Activated CD8-positive, alpha-beta memory T cell treated with anti-CD3 and anti-CD28 coated beads, Interleukin-2, amount 10 ng/mL, durations not matched to agents 7 days and 5 days (primary cell): ENCODE data around the gene DIS3L2. TPM values are rescaled to one million over a fixed set of nuclear protein-coding genes. Genes with fewer than 3 reads are reported as not detected.

ENCODE experiments used
- ATAC-seq: fragments of 150-1000 bp; cut with Tn5 transposase; one replicate; pipeline ENCODE4 v1.10.0; 2021; ENCODE audit warnings: moderate library complexity
- CTCF ChIA-PET: fragments of 350-600 bp; sonication (Branson Sonifier 250); formaldehyde crosslinking; loops from one replicate; lab custom pipeline; 2021; ENCODE audit warnings: antibody characterized with exemption; lab: Charles Lee
- DNase-seq: peaks from one replicate; pipeline ENCODE4 v3.0.0-alpha.2; 2020
- H3K27ac Mint-ChIP-seq: one replicate; pipeline ENCODE4 v1.8.0; 2021; ENCODE audit warnings: mild to moderate bottlenecking, mixed read lengths
- H3K27me3 Mint-ChIP-seq: one replicate; pipeline ENCODE4 v1.8.0; 2021; ENCODE audit warnings: mixed read lengths
- H3K36me3 Mint-ChIP-seq: one replicate; pipeline ENCODE4 v1.8.0; 2021; ENCODE audit warnings: mild to moderate bottlenecking, mixed read lengths
- H3K4me1 Mint-ChIP-seq: one replicate; pipeline ENCODE4 v1.8.0; 2021; ENCODE audit warnings: mixed read lengths
- H3K4me3 Mint-ChIP-seq: one replicate; pipeline ENCODE4 v1.8.0; 2021; ENCODE audit warnings: mild to moderate bottlenecking, moderate library complexity, mixed read lengths
- H3K9me3 Mint-ChIP-seq: one replicate; pipeline ENCODE4 v1.8.0; 2022; ENCODE audit warnings: low read depth, mixed read lengths
- total RNA-seq, 2 experiments: library from RNA; stranded (reverse); gene quantifications; one replicate each; pipeline ENCODE4 v1.2.3, GENCODE V29; 2021

The DIS3L2 gene
- total RNA-seq, 2 experiments from 2014 or later: 25.4 to 39.4 TPM

- DNase-seq (no peak), ATAC-seq (no peak)
- H3K36me3 Mint-ChIP-seq: peaks cover 1% of the 10 kb centered on the region
- H3K4me3 Mint-ChIP-seq: no peak overlapping the region
- CTCF ChIA-PET: no interaction called here
- no peaks in the 10 kb centered on the region for H3K27me3 Mint-ChIP-seq
- peaks cover 5% of the 10 kb centered on the region for H3K4me1 Mint-ChIP-seq
- H3K9me3 Mint-ChIP-seq: no peaks in the 10 kb centered on the region
- no peak overlapping the region for H3K27ac Mint-ChIP-seq
Measured at GRCh38 chr2:232073699-232074098, 112.2 kb downstream of the DIS3L2 start.

- ATAC-seq: no peak
- H3K4me3 Mint-ChIP-seq: no peak overlapping the region
- CTCF ChIA-PET: interaction anchor here (0.7 to 1.2 kb wide), 3 partner anchors 9 to 999 kb away, joined by 3 to 4 read pairs (median 3); no protein-coding TSS in a partner anchor
- H3K9me3 Mint-ChIP-seq: no peaks in the 10 kb centered on the region
- H3K36me3 Mint-ChIP-seq: peaks cover 6% of the 10 kb centered on the region
- no peaks in the 10 kb centered on the region for H3K27me3 Mint-ChIP-seq
- DNase-seq: no peak
- no peak overlapping the region for H3K27ac Mint-ChIP-seq
- H3K4me1 Mint-ChIP-seq: peaks cover 5% of the 10 kb centered on the region
Measured at GRCh38 chr2:232075080-232075479, 113.6 kb downstream of the DIS3L2 start.

DNA sequence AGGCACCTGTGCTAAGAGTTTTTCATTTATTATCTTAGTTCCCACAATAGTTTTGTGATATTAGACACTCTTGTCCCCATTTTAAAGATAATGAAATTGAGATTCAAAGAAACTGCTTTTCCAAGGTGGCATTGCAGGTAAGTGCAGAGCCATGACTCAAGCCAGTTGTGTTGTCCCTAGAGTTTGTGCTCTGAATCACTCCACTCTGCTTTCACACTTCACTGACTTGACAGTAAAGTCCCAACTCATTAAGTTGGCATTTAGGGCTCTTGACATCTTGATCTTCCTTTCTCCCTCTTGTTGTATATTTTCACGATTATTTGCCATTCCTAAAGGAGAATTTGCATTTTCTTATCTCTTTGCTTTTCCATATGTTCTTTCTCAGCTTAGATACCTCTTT lies 114.3 kb downstream of the DIS3L2 start:
- DNase-seq: no peak
- Mint-ChIP-seq H3K9me3 (no peaks in the 10 kb centered on the region), H3K4me1 (peaks cover 5% of the 10 kb centered on the region), H3K36me3 (peaks cover 7% of the 10 kb centered on the region), H3K27me3 (no peaks in the 10 kb centered on the region), H3K27ac (no peak overlapping the region), H3K4me3 (no peak overlapping the region)
- CTCF ChIA-PET: no interaction called here
- ATAC-seq: no peak

DNA sequence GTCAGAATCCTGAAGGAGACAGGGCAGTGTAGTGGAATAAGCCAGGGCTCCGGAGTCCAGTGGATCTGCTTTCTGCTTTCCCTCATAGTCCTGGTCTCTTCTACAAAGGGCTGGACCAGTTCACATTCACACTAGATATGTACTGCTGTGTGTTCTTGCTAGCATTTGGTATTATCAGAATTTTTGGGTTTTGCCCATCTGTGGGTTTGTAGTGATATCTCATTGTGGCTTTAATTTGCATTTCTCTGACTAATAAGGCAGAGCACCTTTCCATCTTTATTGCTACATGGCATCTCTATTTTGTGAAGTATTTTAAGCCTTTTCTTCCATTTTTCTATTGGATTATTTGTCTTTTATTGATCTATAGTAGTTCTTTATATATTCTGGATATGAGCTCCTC lies 114.8 kb downstream of the DIS3L2 start:
- peaks cover 3% of the 10 kb centered on the region for H3K9me3 Mint-ChIP-seq
- DNase-seq (no peak), ATAC-seq (no peak)
- peaks cover 7% of the 10 kb centered on the region for H3K36me3 Mint-ChIP-seq
- H3K27me3 Mint-ChIP-seq: no peaks in the 10 kb centered on the region
- no peak overlapping the region for H3K4me3 Mint-ChIP-seq
- CTCF ChIA-PET: no interaction called here
- H3K27ac Mint-ChIP-seq: no peak overlapping the region
- H3K4me1 Mint-ChIP-seq: peaks cover 5% of the 10 kb centered on the region

DNA sequence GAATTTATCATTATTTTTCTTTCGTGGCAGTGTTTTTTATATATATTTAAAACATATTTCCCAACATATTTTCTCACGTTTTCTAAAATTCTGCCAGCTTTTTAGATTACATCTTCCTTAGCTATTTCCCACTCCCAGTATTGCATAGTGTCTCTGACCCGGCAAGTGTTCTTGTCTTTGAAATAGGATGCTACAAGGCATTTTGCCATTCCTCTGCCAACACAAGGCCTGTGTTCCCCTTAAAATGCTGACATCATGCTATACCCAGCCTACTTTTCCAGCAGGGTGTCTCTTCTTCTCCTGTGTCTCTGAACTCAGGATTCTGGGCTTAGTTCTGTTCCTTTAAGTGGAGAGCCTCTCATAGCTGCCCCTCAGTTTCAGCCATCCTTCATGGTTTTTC lies 115.2 kb downstream of the DIS3L2 start:
- Mint-ChIP-seq H3K27ac (no peak overlapping the region), H3K36me3 (peaks cover 7% of the 10 kb centered on the region), H3K9me3 (peaks cover 3% of the 10 kb centered on the region), H3K4me1 (peaks cover 4% of the 10 kb centered on the region), H3K4me3 (no peak overlapping the region), H3K27me3 (no peaks in the 10 kb centered on the region)
- DNase-seq (no peak), ATAC-seq (no peak)
- CTCF ChIA-PET: no interaction called here

DNA sequence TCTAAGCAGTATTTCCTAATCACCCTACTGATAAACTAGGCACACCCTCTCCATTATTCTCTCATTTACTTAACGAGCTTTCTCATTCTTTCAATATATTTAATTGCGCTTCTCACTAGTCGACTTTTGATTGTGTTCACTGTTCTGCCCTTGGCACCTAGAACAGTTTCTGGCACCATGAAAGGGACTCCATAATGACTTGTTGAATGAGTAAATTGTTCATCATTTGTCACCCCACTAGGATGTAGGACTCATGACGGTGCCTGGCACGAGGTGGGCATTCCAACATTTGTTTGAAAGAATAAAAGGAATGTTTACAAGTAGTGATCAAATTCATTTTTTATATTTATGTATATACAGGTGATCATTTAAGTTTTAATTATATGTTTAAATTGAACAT lies 123.7 kb downstream of the DIS3L2 start:
- Mint-ChIP-seq H3K27ac (no peak overlapping the region), H3K9me3 (peaks cover 13% of the 10 kb centered on the region), H3K4me1 (peaks cover 2% of the 10 kb centered on the region), H3K36me3 (peaks cover 8% of the 10 kb centered on the region), H3K4me3 (no peak overlapping the region), H3K27me3 (no peaks in the 10 kb centered on the region)
- no peak for DNase-seq
- CTCF ChIA-PET: no interaction called here
- ATAC-seq: no peak

- H3K36me3 Mint-ChIP-seq: peaks cover 8% of the 10 kb centered on the region
- no peaks in the 10 kb centered on the region for H3K27me3 Mint-ChIP-seq
- peaks cover 13% of the 10 kb centered on the region for H3K9me3 Mint-ChIP-seq
- no peak overlapping the region for H3K4me3 Mint-ChIP-seq
- ATAC-seq (no peak), DNase-seq (no peak)
- CTCF ChIA-PET: no interaction called here
- no peak overlapping the region for H3K27ac Mint-ChIP-seq
- peaks cover 2% of the 10 kb centered on the region for H3K4me1 Mint-ChIP-seq
Measured at GRCh38 chr2:232085826-232086425, 124.4 kb downstream of the DIS3L2 start.

GRCh38 chr2:232088771-232089170 lies 127.3 kb downstream of the DIS3L2 start:
- peaks cover 9% of the 10 kb centered on the region for H3K36me3 Mint-ChIP-seq
- H3K4me3 Mint-ChIP-seq: no peak overlapping the region
- DNase-seq (no peak), ATAC-seq (no peak)
- H3K27me3 Mint-ChIP-seq: no peaks in the 10 kb centered on the region
- H3K9me3 Mint-ChIP-seq: peaks cover 4% of the 10 kb centered on the region
- H3K27ac Mint-ChIP-seq: no peak overlapping the region
- H3K4me1 Mint-ChIP-seq: peaks cover 2% of the 10 kb centered on the region
- CTCF ChIA-PET: no interaction called here

- peaks cover 42% of the 10 kb centered on the region for H3K36me3 Mint-ChIP-seq
- no peaks in the 10 kb centered on the region for H3K27me3 Mint-ChIP-seq
- ATAC-seq (no peak), DNase-seq (no peak)
- CTCF ChIA-PET: no interaction called here
- H3K9me3 Mint-ChIP-seq: peaks cover 6% of the 10 kb centered on the region
- no peak overlapping the region for H3K27ac Mint-ChIP-seq
- H3K4me1 Mint-ChIP-seq: peaks cover 8% of the 10 kb centered on the region
- H3K4me3 Mint-ChIP-seq: no peak overlapping the region
Measured at GRCh38 chr2:232094201-232094600, 132.7 kb downstream of the DIS3L2 start.

DNA sequence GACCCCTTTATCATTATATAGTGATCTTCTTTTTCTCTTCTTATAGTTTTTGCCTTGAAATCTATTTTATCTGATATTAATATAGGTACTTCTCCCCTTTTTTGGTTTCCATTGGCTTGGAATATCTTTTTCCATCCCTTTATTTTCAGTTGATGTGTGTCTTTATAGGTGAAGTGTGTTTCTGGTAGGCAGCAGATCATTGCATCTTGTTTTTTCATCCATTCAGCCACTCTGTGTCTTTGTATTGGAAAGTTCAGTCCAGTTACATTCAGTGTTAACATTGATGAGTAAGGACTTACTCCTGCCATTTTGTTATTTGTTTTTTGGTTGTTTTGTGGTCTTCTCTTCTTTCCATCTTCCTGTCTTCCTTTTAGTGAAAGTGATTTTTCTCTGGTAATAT lies 133.4 kb downstream of the DIS3L2 start:
- peaks cover 6% of the 10 kb centered on the region for H3K9me3 Mint-ChIP-seq
- no peak overlapping the region for H3K4me3 Mint-ChIP-seq
- DNase-seq: no peak
- H3K27me3 Mint-ChIP-seq: no peaks in the 10 kb centered on the region
- CTCF ChIA-PET: no interaction called here
- ATAC-seq: no peak
- H3K27ac Mint-ChIP-seq: no peak overlapping the region
- H3K36me3 Mint-ChIP-seq: peaks cover 42% of the 10 kb centered on the region
- H3K4me1 Mint-ChIP-seq: peaks cover 8% of the 10 kb centered on the region

DNA sequence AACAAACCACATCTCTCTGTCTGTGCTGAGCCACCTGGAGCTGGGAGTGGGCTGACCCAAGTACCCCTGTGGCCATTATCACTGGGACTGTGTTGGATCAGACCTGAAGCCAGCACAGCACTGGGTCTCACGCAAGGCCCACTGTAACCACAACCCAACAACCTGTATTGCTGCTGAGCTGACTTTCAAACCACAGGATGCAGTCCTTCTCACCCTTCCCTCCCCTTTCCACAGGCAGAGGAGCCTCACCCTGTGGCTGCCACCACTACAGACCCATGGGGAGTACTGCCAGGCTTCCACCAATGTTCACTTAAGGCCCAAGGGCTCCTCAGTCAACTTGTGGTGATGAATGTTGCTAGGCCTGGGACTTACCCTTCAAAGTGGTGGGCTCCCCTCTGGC lies 135.7 kb downstream of the DIS3L2 start:
- Mint-ChIP-seq H3K9me3 (peaks cover 6% of the 10 kb centered on the region), H3K4me3 (no peak overlapping the region), H3K27ac (no peak overlapping the region), H3K27me3 (no peaks in the 10 kb centered on the region), H3K4me1 (peaks cover 8% of the 10 kb centered on the region), H3K36me3 (peaks cover 42% of the 10 kb centered on the region)
- CTCF ChIA-PET: interaction anchor here (1.3 kb wide), 1 partner anchor 10 kb away, joined by 3 read pairs; no protein-coding TSS in a partner anchor
- no peak for DNase-seq
- ATAC-seq: no peak

- Mint-ChIP-seq H3K27ac (no peak overlapping the region), H3K36me3 (peaks cover 41% of the 10 kb centered on the region), H3K9me3 (peaks cover 6% of the 10 kb centered on the region), H3K27me3 (no peaks in the 10 kb centered on the region), H3K4me1 (peaks cover 8% of the 10 kb centered on the region), H3K4me3 (no peak overlapping the region)
- ATAC-seq (no peak), DNase-seq (no peak)
- CTCF ChIA-PET: interaction anchor here (1.3 kb wide), 1 partner anchor 9 kb away, joined by 3 read pairs; no protein-coding TSS in a partner anchor
Measured at GRCh38 chr2:232097758-232098157, 136.2 kb downstream of the DIS3L2 start.

DNA sequence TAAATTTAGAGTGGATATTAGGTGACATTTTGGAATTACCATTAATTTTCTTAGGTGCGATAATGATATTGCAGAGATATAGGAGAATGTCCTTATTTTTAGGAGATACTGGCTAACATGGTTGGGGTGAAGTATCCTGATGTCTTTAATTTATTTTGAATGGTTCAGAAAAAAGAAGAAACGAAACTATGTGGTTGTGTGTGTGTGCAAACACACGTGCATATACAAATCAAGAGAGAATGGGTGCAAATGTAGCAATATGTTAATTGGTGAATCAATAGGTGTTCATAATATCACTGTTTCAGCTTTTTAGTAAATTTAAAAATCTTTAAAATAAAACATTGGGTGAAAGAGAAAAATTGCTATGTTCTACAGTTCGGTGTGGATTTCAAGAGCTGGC lies 140.9 kb downstream of the DIS3L2 start:
- ATAC-seq: no peak
- no peak for DNase-seq
- Mint-ChIP-seq H3K4me1 (peaks cover 3% of the 10 kb centered on the region), H3K27ac (no peak overlapping the region), H3K4me3 (no peak overlapping the region), H3K9me3 (peaks cover 3% of the 10 kb centered on the region), H3K36me3 (peaks cover 8% of the 10 kb centered on the region), H3K27me3 (no peaks in the 10 kb centered on the region)
- CTCF ChIA-PET: no interaction called here

DNA sequence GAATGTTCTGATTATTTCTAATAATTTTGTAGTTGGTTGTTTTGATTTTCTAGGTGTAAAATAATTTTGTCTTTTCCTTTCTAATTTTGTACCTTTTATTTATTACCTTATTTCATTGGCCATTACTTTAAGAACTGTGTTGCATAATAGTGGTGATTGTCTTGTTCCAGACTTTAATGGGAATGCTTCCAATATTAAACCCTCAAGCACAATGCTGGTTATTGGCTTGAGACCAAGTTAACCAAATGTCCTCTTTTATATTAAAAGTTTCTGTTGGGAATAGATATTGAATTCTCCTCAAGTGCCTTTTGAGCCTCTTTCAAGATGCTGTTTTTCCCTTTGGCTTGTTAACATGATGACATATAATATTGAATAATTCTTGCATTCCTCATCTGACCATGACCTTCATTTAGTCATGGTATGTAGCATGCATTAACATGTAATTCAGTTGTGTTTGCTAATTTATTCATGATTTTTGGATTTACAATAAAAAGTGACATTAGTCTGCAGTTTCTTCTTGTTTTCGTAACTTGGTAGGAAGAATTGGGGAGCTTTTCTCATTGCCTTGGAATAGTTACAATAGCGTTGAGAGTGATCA lies 141.7 kb downstream of the DIS3L2 start:
- CTCF ChIA-PET: no interaction called here
- no peaks in the 10 kb centered on the region for H3K4me1 Mint-ChIP-seq
- no peaks in the 10 kb centered on the region for H3K9me3 Mint-ChIP-seq
- DNase-seq (no peak), ATAC-seq (no peak)
- H3K36me3 Mint-ChIP-seq: peaks cover 2% of the 10 kb centered on the region
- no peaks in the 10 kb centered on the region for H3K27me3 Mint-ChIP-seq
- no peak overlapping the region for H3K27ac Mint-ChIP-seq
- H3K4me3 Mint-ChIP-seq: no peak overlapping the region
